CD4-positive, alpha-beta T cell (primary cell): ENCODE results near the gene C9orf43. TPM values are rescaled to one million over a fixed set of nuclear protein-coding genes. Genes with fewer than 3 reads are reported as not detected.

Experiments used
- ATAC-seq: fragments of 200-7000 bp; cut with Tn5 transposase; one replicate; pipeline ENCODE4 v1.10.0; 2022; ENCODE audit warnings: mild to moderate bottlenecking; ENCODE audit not compliant: poor library complexity
- CTCF ChIA-PET: fragments of 350-600 bp; sonication (Branson Sonifier 250); formaldehyde crosslinking; loops from one replicate; lab custom pipeline; 2021; ENCODE audit warnings: antibody characterized with exemption, inconsistent platforms; lab: Charles Lee
- POLR2A ChIA-PET: fragments of 350-600 bp; sonication (Branson Sonifier 250); formaldehyde crosslinking; loops from one replicate; lab custom pipeline; 2021; ENCODE audit warnings: antibody characterized with exemption, inconsistent platforms; lab: Charles Lee
- DNase-seq, 14 experiments: peaks; one replicate each; pipeline ENCODE4 v3.0.0-alpha.2; 2013 to 2020; ENCODE audit warnings: mixed read lengths in 2 of 14
- H3K27ac ChIP-seq, 2 donors: one replicate each; pipeline versions ENCODE4 v1.5.1 to v1.7.0; 2013; ENCODE audit warnings: low read length in 2 of 2, low read depth in 1 of 2, mild to moderate bottlenecking in 1 of 2
- H3K27me3 ChIP-seq, 2 experiments: 1 replicate in 1 of 2; 2 replicates in 1 of 2; pipeline versions ENCODE4 v1.6.1 to v1.7.0; 2013; ENCODE audit warnings: low read length in 2 of 2, control low read depth in 1 of 2, mild to moderate bottlenecking in 1 of 2, moderate library complexity in 1 of 2; ENCODE audit not compliant: insufficient read depth in 2 of 2, control insufficient read depth in 1 of 2
- H3K36me3 ChIP-seq: one replicate; pipeline ENCODE4 v1.6.1; 2013; ENCODE audit warnings: low read length, control low read depth; ENCODE audit not compliant: insufficient read depth
- H3K4me1 ChIP-seq: one replicate; pipeline ENCODE4 v1.6.1; 2013; ENCODE audit warnings: low read length, control low read depth; ENCODE audit not compliant: insufficient read depth
- H3K4me3 ChIP-seq: one replicate; pipeline ENCODE4 v1.5.1; 2013; ENCODE audit warnings: mild to moderate bottlenecking, low read length, moderate library complexity
- H3K9me3 ChIP-seq, 2 experiments: 1 replicate in 1 of 2; 2 replicates in 1 of 2; pipeline versions ENCODE4 v1.6.1 to v1.7.0; 2013; ENCODE audit warnings: low read length in 2 of 2, mild to moderate bottlenecking in 2 of 2, control low read depth in 1 of 2, moderate library complexity in 1 of 2; ENCODE audit not compliant: control insufficient read depth in 1 of 2, insufficient read depth in 1 of 2
- H3K27ac Mint-ChIP-seq: one replicate; pipeline ENCODE4 v1.8.0; 2020; ENCODE audit warnings: mixed read lengths
- H3K27me3 Mint-ChIP-seq: one replicate; pipeline ENCODE4 v1.8.0; 2021; ENCODE audit warnings: mixed read lengths
- H3K36me3 Mint-ChIP-seq: one replicate; pipeline ENCODE4 v1.8.0; 2021; ENCODE audit warnings: low read depth, mixed read lengths
- H3K4me1 Mint-ChIP-seq: one replicate; pipeline ENCODE4 v1.8.0; 2021; ENCODE audit warnings: low read depth, mixed read lengths
- H3K4me3 Mint-ChIP-seq: one replicate; pipeline ENCODE4 v1.8.0; 2020; ENCODE audit warnings: mild to moderate bottlenecking, mixed read lengths
- H3K9me3 Mint-ChIP-seq: one replicate; pipeline ENCODE4 v1.8.0; 2020; ENCODE audit warnings: mixed read lengths
- intact Hi-C, 2 experiments: fragments of 100-400 bp; cut with DNase I in 1 of 2; cut with micrococcal nuclease in 1 of 2; formaldehyde crosslinking; loops; one replicate each; pipeline versions ENCODE4 v1.15.1 to v1.9.0; 2023 to 2025; cut with DNase I, micrococcal nuclease
- total RNA-seq, 174 experiments: library from RNA in 2 of 174; stranded (reverse) in 2 of 174; gene quantifications; one replicate each; pipeline ENCODE4 v1.2.3 and lab custom pipeline; 2021 to 2026
- TF ChIP-seq, protein P1 (sequence below): fragments of 200-600 bp; IDR thresholded peaks from one replicate; pipeline ENCODE4 v1.8.0; 2022; ENCODE audit warnings: antibody characterized with exemption, mild to moderate bottlenecking

Gene C9orf43
- total RNA-seq, 2 experiments from 2014 or later = 0.60 to 0.95 TPM

DNA sequence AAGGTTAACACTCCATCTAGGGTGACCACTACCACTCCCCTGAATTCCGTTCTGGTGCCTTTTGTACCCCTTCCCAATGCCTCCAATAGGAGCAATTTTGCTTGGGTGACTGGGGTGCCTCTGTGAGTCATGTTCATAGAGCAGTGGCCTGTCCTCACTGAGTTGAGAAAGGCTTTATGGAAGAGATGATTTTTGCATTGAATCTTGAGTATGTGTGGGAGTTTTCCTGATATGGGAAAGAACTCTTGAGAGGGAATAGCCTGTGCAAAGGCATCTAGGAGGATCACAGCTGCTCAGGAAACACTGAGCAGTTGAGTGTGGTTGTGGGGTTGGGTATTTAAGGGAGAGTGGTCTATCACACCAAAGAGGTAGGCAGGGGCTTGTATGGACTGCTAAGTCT, 16.2 kb downstream of the C9orf43 start:
- Histone ChIP-seq H3K9me3 (no peaks in the 10 kb centered on the region), H3K4me3 (no peak overlapping the region), H3K4me1 (no peaks in the 10 kb centered on the region), H3K36me3 (no peaks in the 10 kb centered on the region), H3K27ac (no peak overlapping the region), H3K27me3 (no peaks in the 10 kb centered on the region)
- Mint-ChIP-seq H3K4me3 (no peak overlapping the region), H3K36me3 (no peaks in the 10 kb centered on the region), H3K27ac (no peak overlapping the region), H3K4me1 (no peaks in the 10 kb centered on the region), H3K9me3 (no peaks in the 10 kb centered on the region), H3K27me3 (peaks cover 6% of the 10 kb centered on the region)
- DNase-seq = no peak
- TF ChIP-seq, protein P1, sequence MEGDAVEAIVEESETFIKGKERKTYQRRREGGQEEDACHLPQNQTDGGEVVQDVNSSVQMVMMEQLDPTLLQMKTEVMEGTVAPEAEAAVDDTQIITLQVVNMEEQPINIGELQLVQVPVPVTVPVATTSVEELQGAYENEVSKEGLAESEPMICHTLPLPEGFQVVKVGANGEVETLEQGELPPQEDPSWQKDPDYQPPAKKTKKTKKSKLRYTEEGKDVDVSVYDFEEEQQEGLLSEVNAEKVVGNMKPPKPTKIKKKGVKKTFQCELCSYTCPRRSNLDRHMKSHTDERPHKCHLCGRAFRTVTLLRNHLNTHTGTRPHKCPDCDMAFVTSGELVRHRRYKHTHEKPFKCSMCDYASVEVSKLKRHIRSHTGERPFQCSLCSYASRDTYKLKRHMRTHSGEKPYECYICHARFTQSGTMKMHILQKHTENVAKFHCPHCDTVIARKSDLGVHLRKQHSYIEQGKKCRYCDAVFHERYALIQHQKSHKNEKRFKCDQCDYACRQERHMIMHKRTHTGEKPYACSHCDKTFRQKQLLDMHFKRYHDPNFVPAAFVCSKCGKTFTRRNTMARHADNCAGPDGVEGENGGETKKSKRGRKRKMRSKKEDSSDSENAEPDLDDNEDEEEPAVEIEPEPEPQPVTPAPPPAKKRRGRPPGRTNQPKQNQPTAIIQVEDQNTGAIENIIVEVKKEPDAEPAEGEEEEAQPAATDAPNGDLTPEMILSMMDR = no peak
- CTCF ChIA-PET = no interaction called here
- intact Hi-C loops = no loop called here
- no peak for ATAC-seq
- POLR2A ChIA-PET = no interaction called here

GRCh38 chr9:113427629-113428028, 17.1 kb downstream of the C9orf43 start:
- Mint-ChIP-seq H3K9me3 (no peaks in the 10 kb centered on the region), H3K36me3 (no peaks in the 10 kb centered on the region), H3K4me1 (no peaks in the 10 kb centered on the region), H3K27me3 (peaks cover 6% of the 10 kb centered on the region), H3K27ac (no peak overlapping the region), H3K4me3 (no peak overlapping the region)
- Histone ChIP-seq H3K4me1 (no peaks in the 10 kb centered on the region), H3K4me3 (no peak overlapping the region), H3K27me3 (no peaks in the 10 kb centered on the region), H3K36me3 (no peaks in the 10 kb centered on the region), H3K9me3 (no peaks in the 10 kb centered on the region), H3K27ac (no peak overlapping the region)
- ChIA-PET POLR2A (no interaction called here), CTCF (no interaction called here)
- no peak for DNase-seq
- ATAC-seq = no peak
- intact Hi-C loops = no loop called here
- TF ChIP-seq, protein P1 = no peak

- Mint-ChIP-seq H3K27me3 (peaks cover 6% of the 10 kb centered on the region), H3K9me3 (no peaks in the 10 kb centered on the region), H3K4me3 (no peak overlapping the region), H3K36me3 (no peaks in the 10 kb centered on the region), H3K27ac (no peak overlapping the region), H3K4me1 (no peaks in the 10 kb centered on the region)
- CTCF ChIA-PET = no interaction called here
- intact Hi-C loops = no loop called here
- POLR2A ChIA-PET = no interaction called here
- ATAC-seq (no peak), DNase-seq (no peak)
- Histone ChIP-seq H3K4me3 (no peak overlapping the region), H3K9me3 (no peaks in the 10 kb centered on the region), H3K27me3 (no peaks in the 10 kb centered on the region), H3K27ac (no peak overlapping the region), H3K36me3 (no peaks in the 10 kb centered on the region), H3K4me1 (no peaks in the 10 kb centered on the region)
- TF ChIP-seq, protein P1 = no peak
Observed at GRCh38 chr9:113428062-113428615, 17.6 kb downstream of the C9orf43 start.
